Neural crest cell (in vitro differentiated cells): ENCODE measurements around the gene CREB3L1. TPM values are rescaled to one million over a fixed set of nuclear protein-coding genes. Genes with fewer than 3 reads are reported as not detected.

ENCODE experiments used
- DNase-seq: peaks from one replicate; pipeline ENCODE4 v3.0.0; 2021; ENCODE audit warnings: low read depth, mixed read lengths, low spot score
- H3K27ac Mint-ChIP-seq: one replicate; pipeline ENCODE4 v1.8.0; 2021; ENCODE audit warnings: mild to moderate bottlenecking, mixed read lengths; ENCODE audit not compliant: unreplicated experiment
- H3K27me3 Mint-ChIP-seq: 2 replicates; pipeline ENCODE4 v1.8.0; 2021; ENCODE audit warnings: low read depth, mild to moderate bottlenecking, mixed read lengths
- H3K36me3 Mint-ChIP-seq: 2 replicates; pipeline ENCODE4 v1.8.0; 2021; ENCODE audit warnings: low read depth, mild to moderate bottlenecking, mixed read lengths
- H3K4me1 Mint-ChIP-seq: 2 replicates; pipeline ENCODE4 v1.8.0; 2021; ENCODE audit warnings: mixed read lengths
- H3K4me3 Mint-ChIP-seq: one replicate; pipeline ENCODE4 v1.8.0; 2021; ENCODE audit warnings: mild to moderate bottlenecking, mixed read lengths
- H3K9me3 Mint-ChIP-seq: 2 replicates; pipeline ENCODE4 v1.8.0; 2021; ENCODE audit warnings: mixed read lengths
- CTCF ChIP-seq: fragments of 200-600 bp; sonication (generic); conservative IDR thresholded peaks from 2 replicates; pipeline ENCODE4 v1.5.0; 2021; ENCODE audit warnings: antibody characterized with exemption, mild to moderate bottlenecking
- total RNA-seq: library from RNA; stranded (reverse); gene quantifications from 2 replicates; pipeline ENCODE4 v1.2.1, GENCODE V29; 2021

CREB3L1 gene
- total RNA-seq, 1 donor from 2014 or later: 0.75 TPM

GRCh38 chr11:46321757-46322156 lies 44.3 kb downstream of the CREB3L1 start:
- Mint-ChIP-seq H3K27me3 (peaks cover 8% of the 10 kb centered on the region), H3K36me3 (no peaks in the 10 kb centered on the region), H3K27ac (no peak overlapping the region), H3K9me3 (no peaks in the 10 kb centered on the region), H3K4me3 (no peak overlapping the region), H3K4me1 (no peaks in the 10 kb centered on the region)
- TF ChIP-seq CTCF: no peak
- no peak for DNase-seq

GRCh38 chr11:46322759-46323158 lies 45.3 kb downstream of the CREB3L1 start:
- H3K36me3 Mint-ChIP-seq: no peaks in the 10 kb centered on the region
- H3K27ac Mint-ChIP-seq: no peak overlapping the region
- peak; percentile 34 for TF ChIP-seq CTCF
- no peaks in the 10 kb centered on the region for H3K4me1 Mint-ChIP-seq
- DNase-seq: no peak
- H3K4me3 Mint-ChIP-seq: no peak overlapping the region
- no peaks in the 10 kb centered on the region for H3K9me3 Mint-ChIP-seq
- peaks cover 14% of the 10 kb centered on the region for H3K27me3 Mint-ChIP-seq

- TF ChIP-seq CTCF: no peak
- Mint-ChIP-seq H3K36me3 (no peaks in the 10 kb centered on the region), H3K9me3 (no peaks in the 10 kb centered on the region), H3K27me3 (peaks cover 45% of the 10 kb centered on the region), H3K27ac (no peak overlapping the region), H3K4me1 (peaks cover 17% of the 10 kb centered on the region), H3K4me3 (no peak overlapping the region)
- no peak for DNase-seq
Measured at GRCh38 chr11:46326813-46327416, 49.5 kb downstream of the CREB3L1 start.

- Mint-ChIP-seq H3K27ac (no peak overlapping the region), H3K36me3 (no peaks in the 10 kb centered on the region), H3K27me3 (peaks cover 51% of the 10 kb centered on the region), H3K9me3 (no peaks in the 10 kb centered on the region), H3K4me3 (no peak overlapping the region), H3K4me1 (peaks cover 18% of the 10 kb centered on the region)
- DNase-seq: no peak
- no peak for TF ChIP-seq CTCF
Measured at GRCh38 chr11:46327829-46328228, 50.4 kb downstream of the CREB3L1 start.

- no peaks in the 10 kb centered on the region for H3K9me3 Mint-ChIP-seq
- H3K27me3 Mint-ChIP-seq: peaks cover 68% of the 10 kb centered on the region
- H3K4me1 Mint-ChIP-seq: peaks cover 22% of the 10 kb centered on the region
- H3K36me3 Mint-ChIP-seq: no peaks in the 10 kb centered on the region
- TF ChIP-seq CTCF: no peak
- peak overlapping the region; percentile 24 for H3K4me3 Mint-ChIP-seq
- no peak for DNase-seq
- no peak overlapping the region for H3K27ac Mint-ChIP-seq
Measured at GRCh38 chr11:46330154-46330553, 52.7 kb downstream of the CREB3L1 start.
